K562 (cell line): ENCODE results near the gene DNAH9. TPM values are rescaled to one million over a fixed set of nuclear protein-coding genes. Genes with fewer than 3 reads are reported as not detected.

Experiments used
- ATAC-seq: fragments of 200-7000 bp; cut with Tn5 transposase; 3 replicates; pipeline ENCODE4 v1.9.1; 2020; ENCODE audit warnings: moderate library complexity
- BruUV-seq: library from RNA; stranded (reverse); fragments of 400-500 nt; replicated peaks from 2 replicates; lab custom pipeline; 2021; lab: Mats Ljungman, UMichigan
- CTCF ChIA-PET: fragments of 300-600 bp; formaldehyde crosslinking; extraction: SDS; loops from one replicate; lab custom pipeline; 2021; ENCODE audit warnings: low intra/inter-chr PET ratio; lab: Yijun Ruan, JAX
- POLR2A ChIA-PET: fragments of 300-600, 350-650 bp; sonication (Branson Sonifier 250); formaldehyde crosslinking; extraction: SDS; loops from one replicate; lab custom pipeline; 2021; ENCODE audit warnings: antibody characterized with exemption, inconsistent platforms; lab: Yijun Ruan, JAX
- DNase-seq, 4 experiments: peaks; one replicate each; pipeline versions ENCODE4 v3.0.0 to v3.0.0-alpha.2; 2011 to 2018; ENCODE audit warnings: low spot score in 3 of 4, mixed read lengths in 3 of 4; ENCODE audit errors: extremely low read depth in 1 of 4
- FAIRE-seq: peaks from 2 replicates; lab custom pipeline; 2011; peaks lifted over from hg19 to GRCh38; lab: Jason Lieb, UNC
- H2AFZ ChIP-seq: 2 replicates; pipeline ENCODE4 v1.6.0; 2011; ENCODE audit warnings: low read depth, low read length, control low read depth, inconsistent platforms
- H3K27ac ChIP-seq: fragments of 200-600 bp; 3 replicates; pipeline ENCODE4 v1.8.0; 2011; ENCODE audit warnings: low read depth, mild to moderate bottlenecking, control low read depth, inconsistent platforms, low read length, moderate library complexity, mixed read lengths; ENCODE audit errors: extremely low read depth
- H3K27me3 ChIP-seq, 2 experiments: fragments of 300-600 bp in 1 of 2; 2 replicates in 1 of 2; 3 replicates in 1 of 2; pipeline versions ENCODE4 v1.6.0 to v1.8.0; 2011; ENCODE audit warnings: inconsistent platforms in 2 of 2, low read length in 2 of 2, mild to moderate bottlenecking in 1 of 2, mixed read lengths in 1 of 2, moderate library complexity in 1 of 2; ENCODE audit not compliant: control insufficient read depth in 2 of 2, insufficient read depth in 2 of 2
- H3K36me3 ChIP-seq: fragments of 300-600 bp; 3 replicates; pipeline ENCODE4 v1.8.0; 2011; ENCODE audit warnings: mild to moderate bottlenecking, low read length, inconsistent platforms; ENCODE audit not compliant: control insufficient read depth, insufficient read depth
- H3K4me1 ChIP-seq, 2 experiments: fragments of 200-600 bp in 1 of 2; replicated peaks in 1 of 2; 2 replicates in 1 of 2; 3 replicates in 1 of 2; pipeline versions ENCODE4 v1.5.1 to v1.8.0; 2011; ENCODE audit warnings: inconsistent platforms in 2 of 2, low read length in 2 of 2, mild to moderate bottlenecking in 1 of 2, mixed read lengths in 1 of 2, moderate library complexity in 1 of 2; ENCODE audit not compliant: control insufficient read depth in 2 of 2, insufficient read depth in 2 of 2
- H3K4me2 ChIP-seq: 2 replicates; pipeline ENCODE4 v1.6.1; 2011; ENCODE audit warnings: low read length, control low read depth, inconsistent platforms, mixed read lengths; ENCODE audit not compliant: insufficient read depth
- H3K4me3 ChIP-seq: fragments of 200-600 bp; sonication (generic), shearing (Covaris generic); 2 replicates; pipeline ENCODE4 v1.5.1; 2016; ENCODE audit warnings: control low read depth, inconsistent platforms
- H3K79me2 ChIP-seq: fragments of 200-600 bp; 3 replicates; pipeline ENCODE4 v1.8.0; 2011; ENCODE audit warnings: low read length, inconsistent platforms; ENCODE audit not compliant: control insufficient read depth, insufficient read depth
- H3K9ac ChIP-seq, 2 experiments: 2 replicates each; pipeline versions ENCODE4 v1.6.0 to v1.6.1; 2011; ENCODE audit warnings: low read depth in 2 of 2, low read length in 2 of 2, control low read depth in 1 of 2, inconsistent platforms in 1 of 2, mild to moderate bottlenecking in 1 of 2, mixed read lengths in 1 of 2; ENCODE audit not compliant: insufficient read depth in 1 of 2
- H3K9me1 ChIP-seq: one replicate; pipeline ENCODE4 v1.6.0; 2011; ENCODE audit warnings: inconsistent platforms, mild to moderate bottlenecking, low read length, moderate library complexity; ENCODE audit not compliant: control insufficient read depth, insufficient read depth
- H3K9me3 ChIP-seq: replicated peaks from 2 replicates; pipeline ENCODE4 v1.5.1; 2011; ENCODE audit warnings: low read depth, low read length, inconsistent platforms; ENCODE audit not compliant: control insufficient read depth, insufficient read depth
- H4K20me1 ChIP-seq: replicated peaks from 2 replicates; pipeline ENCODE4 v1.6.1; 2011; ENCODE audit warnings: low read length, inconsistent platforms, mixed read lengths; ENCODE audit not compliant: control insufficient read depth, insufficient read depth
- FOXP1 ChIP-seq: sonication (generic); formaldehyde crosslinking; IDR thresholded peaks from 2 replicates; pipeline ENCODE4 v1.8.0; 2022; ENCODE audit warnings: mild to moderate bottlenecking, missing genetic modification reagents
- HIVEP1 ChIP-seq: fragments of 250-450 bp; sonication (Bioruptor Pico); IDR thresholded peaks from 2 replicates; pipeline ENCODE4 v1.4.0; 2020; ENCODE audit warnings: mild to moderate bottlenecking
- MCM3 ChIP-seq: fragments of 450-650 bp; IDR thresholded peaks from 2 replicates; pipeline ENCODE4 v1.6.1; 2016
- MCM5 ChIP-seq: fragments of 450-650 bp; IDR thresholded peaks from 2 replicates; pipeline ENCODE4 v1.6.1; 2016; ENCODE audit warnings: low read depth
- NCOA2 ChIP-seq, 2 experiments: fragments of 450-650 bp; IDR thresholded peaks; 2 replicates each; pipeline ENCODE4 v1.6.1; 2018; ENCODE audit warnings: mild to moderate bottlenecking in 2 of 2, moderate library complexity in 1 of 2; ENCODE audit not compliant: partially characterized antibody in 2 of 2
- NR2F6 ChIP-seq: fragments of 450-650 bp; formaldehyde crosslinking; IDR thresholded peaks from 2 replicates; pipeline ENCODE4 v1.4.0; 2020; ENCODE audit warnings: mild to moderate bottlenecking
- RCOR1 ChIP-seq, 2 experiments: IDR thresholded peaks; 2 replicates each; pipeline ENCODE4 v1.6.1; 2012; ENCODE audit warnings: low read depth in 2 of 2, low read length in 2 of 2, borderline replicate concordance in 1 of 2, improper control_type of control experiment in 1 of 2
- SMAD2 ChIP-seq: fragments of 150-350 bp; IDR thresholded peaks from 2 replicates; pipeline ENCODE4 v1.6.1; 2014; ENCODE audit warnings: low read depth, mild to moderate bottlenecking, low read length
- SP2 ChIP-seq: IDR thresholded peaks from 2 replicates; pipeline ENCODE4 v1.6.1; 2011; ENCODE audit warnings: mild to moderate bottlenecking, low read depth, low read length, moderate library complexity; ENCODE audit not compliant: poor library complexity, severe bottlenecking; ENCODE audit errors: extremely low read depth
- TCFL5 ChIP-seq: fragments of 250-450 bp; sonication (Bioruptor Pico); conservative IDR thresholded peaks from 2 replicates; pipeline ENCODE4 v1.6.1; 2021; ENCODE audit warnings: mild to moderate bottlenecking, moderate library complexity, matching md5 sums
- ZNF124 ChIP-seq: sonication (generic); formaldehyde crosslinking; IDR thresholded peaks from 2 replicates; pipeline ENCODE4 v1.8.1; 2022; ENCODE audit warnings: missing genetic modification reagents
- ZNF431 ChIP-seq: sonication (generic); formaldehyde crosslinking; IDR thresholded peaks from 2 replicates; pipeline ENCODE4 v1.8.0; 2022; ENCODE audit warnings: mild to moderate bottlenecking, missing genetic modification reagents
- ZNF444 ChIP-seq: fragments of 250-450 bp; sonication (Bioruptor Pico); IDR thresholded peaks from 2 replicates; pipeline ENCODE4 v1.4.0; 2020; ENCODE audit warnings: mild to moderate bottlenecking, moderate library complexity
- whole genome bisulfite sequencing: fragments of 100-300 bp; shearing (Covaris generic); methylation state at CpG from one replicate; pipeline ENCODE4 v1.1.6; 2016; ENCODE audit warnings: low coverage, mixed read lengths; ENCODE audit not compliant: insufficient coverage; ENCODE audit errors: missing lambda C conversion rate; 5-methylcytosine and 5-hydroxymethylcytosine counted together
- in situ Hi-C: fragments of 300-500 bp; cut with MboI; formaldehyde crosslinking; loops from 4 replicates; pipeline ENCODE4 v1.15.0; 2018; ENCODE audit warnings: inconsistent platforms, mixed read lengths
- intact Hi-C: fragments of 100-400 bp; cut with micrococcal nuclease; formaldehyde crosslinking; loops from 2 replicates; pipeline ENCODE4 v1.14.2; 2022
- polyA plus RNA-seq, 8 experiments: library from polyadenylated mRNA; depleted of rRNA in 4 of 8; stranded (reverse) in 5 of 8; unstranded in 3 of 8; fragments of >200 nt; fragmentation: Nextera tagmentation in 2 of 8; fragmentation: Illumina TruSeq in 1 of 8; extraction: Ambion mirVana in 2 of 8; extraction: Trizol in 1 of 8; gene quantifications; 2 replicates each; pipeline versions ENCODE4 v1.2.1 to v1.2.3, GENCODE V29; 2011 to 2014; ENCODE audit warnings: inconsistent platforms in 1 of 8, missing spikeins in 1 of 8
- total RNA-seq, 7 experiments: library from RNA; depleted of rRNA in 6 of 7; stranded (reverse); fragments of >200 nt in 6 of 7; fragmentation: Illumina TruSeq in 2 of 7; extraction: Trizol in 2 of 7; gene quantifications; 2 replicates each; pipeline versions ENCODE4 v1.2.1 to v1.2.3, GENCODE V29; 2011 to 2021; ENCODE audit warnings: low replicate concordance in 1 of 7
- TF ChIP-seq, protein P1 (sequence below): sonication (generic); formaldehyde crosslinking; IDR thresholded peaks from 2 replicates; pipeline ENCODE4 v1.8.0; 2023; ENCODE audit warnings: mild to moderate bottlenecking, missing genetic modification reagents
- TF ChIP-seq, protein P2 (sequence below): fragments of 250-450 bp; sonication (Bioruptor Pico); IDR thresholded peaks from 2 replicates; pipeline ENCODE4 v1.4.0; 2020
- TF ChIP-seq, protein P3 (sequence below): fragments of 250-450 bp; sonication (Bioruptor Pico); IDR thresholded peaks from 2 replicates; pipeline ENCODE4 v1.4.0; 2020; ENCODE audit warnings: mild to moderate bottlenecking

DNAH9 gene
- total and polyA plus RNA-seq, 9 of the 15 experiments (the other 6 are each of a cell fraction or from before 2014, with no cell fraction given) = not detected

DNA sequence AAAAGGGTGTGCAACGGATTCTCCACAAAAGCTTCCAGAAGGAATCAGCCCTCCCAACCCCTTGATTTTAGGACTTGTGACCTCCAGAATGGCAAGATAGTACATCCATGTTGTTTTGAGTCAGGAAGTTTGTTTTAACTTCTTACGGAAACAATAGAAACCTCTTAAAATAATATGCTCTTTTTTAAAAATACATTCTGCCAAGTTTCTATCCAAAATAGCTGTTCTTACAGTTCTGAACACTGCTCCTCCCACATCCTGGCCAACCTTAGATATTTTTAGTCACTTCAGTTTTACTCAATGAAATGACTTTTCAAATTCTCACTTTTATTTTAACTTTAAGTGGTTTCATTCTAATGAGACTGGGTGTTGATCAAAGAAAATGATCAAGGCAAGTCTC, 242.6 kb downstream of the DNAH9 start:
- BruUV-seq = no TSS peak
- CTCF ChIA-PET = no interaction called here
- Histone ChIP-seq H3K9ac (no peak overlapping the region), H3K4me1 (no peaks in the 10 kb centered on the region), H3K27me3 (no peaks in the 10 kb centered on the region; a peak in 1 of 5 replicates), H3K36me3 (no peaks in the 10 kb centered on the region), H4K20me1 (no peaks in the 10 kb centered on the region), H3K27ac (no peak overlapping the region), H3K4me2 (no peak overlapping the region), H3K9me3 (no peaks in the 10 kb centered on the region), H3K4me3 (no peak overlapping the region), H2AFZ (no peak overlapping the region), H3K9me1 (no peaks in the 10 kb centered on the region), H3K79me2 (no peaks in the 10 kb centered on the region)
- ATAC-seq (no peak), FAIRE-seq (no peak), DNase-seq (no peak)
- in situ Hi-C loops = no loop called here
- intact Hi-C loops = no loop called here
- POLR2A ChIA-PET = interaction anchor here (0.6 kb wide), 1 partner anchor 96 kb away, joined by 3 read pairs; no protein-coding TSS in a partner anchor
- WGBS = 0% methylated on average over 2 of the region's 2 CpGs
- no peak for TF ChIP-seq ZNF444 (CRISPR knock-in tag)
- TF ChIP-seq, protein P1, sequence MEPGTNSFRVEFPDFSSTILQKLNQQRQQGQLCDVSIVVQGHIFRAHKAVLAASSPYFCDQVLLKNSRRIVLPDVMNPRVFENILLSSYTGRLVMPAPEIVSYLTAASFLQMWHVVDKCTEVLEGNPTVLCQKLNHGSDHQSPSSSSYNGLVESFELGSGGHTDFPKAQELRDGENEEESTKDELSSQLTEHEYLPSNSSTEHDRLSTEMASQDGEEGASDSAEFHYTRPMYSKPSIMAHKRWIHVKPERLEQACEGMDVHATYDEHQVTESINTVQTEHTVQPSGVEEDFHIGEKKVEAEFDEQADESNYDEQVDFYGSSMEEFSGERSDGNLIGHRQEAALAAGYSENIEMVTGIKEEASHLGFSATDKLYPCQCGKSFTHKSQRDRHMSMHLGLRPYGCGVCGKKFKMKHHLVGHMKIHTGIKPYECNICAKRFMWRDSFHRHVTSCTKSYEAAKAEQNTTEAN (CRISPR knock-in tag) = no peak
- TF ChIP-seq, protein P2, sequence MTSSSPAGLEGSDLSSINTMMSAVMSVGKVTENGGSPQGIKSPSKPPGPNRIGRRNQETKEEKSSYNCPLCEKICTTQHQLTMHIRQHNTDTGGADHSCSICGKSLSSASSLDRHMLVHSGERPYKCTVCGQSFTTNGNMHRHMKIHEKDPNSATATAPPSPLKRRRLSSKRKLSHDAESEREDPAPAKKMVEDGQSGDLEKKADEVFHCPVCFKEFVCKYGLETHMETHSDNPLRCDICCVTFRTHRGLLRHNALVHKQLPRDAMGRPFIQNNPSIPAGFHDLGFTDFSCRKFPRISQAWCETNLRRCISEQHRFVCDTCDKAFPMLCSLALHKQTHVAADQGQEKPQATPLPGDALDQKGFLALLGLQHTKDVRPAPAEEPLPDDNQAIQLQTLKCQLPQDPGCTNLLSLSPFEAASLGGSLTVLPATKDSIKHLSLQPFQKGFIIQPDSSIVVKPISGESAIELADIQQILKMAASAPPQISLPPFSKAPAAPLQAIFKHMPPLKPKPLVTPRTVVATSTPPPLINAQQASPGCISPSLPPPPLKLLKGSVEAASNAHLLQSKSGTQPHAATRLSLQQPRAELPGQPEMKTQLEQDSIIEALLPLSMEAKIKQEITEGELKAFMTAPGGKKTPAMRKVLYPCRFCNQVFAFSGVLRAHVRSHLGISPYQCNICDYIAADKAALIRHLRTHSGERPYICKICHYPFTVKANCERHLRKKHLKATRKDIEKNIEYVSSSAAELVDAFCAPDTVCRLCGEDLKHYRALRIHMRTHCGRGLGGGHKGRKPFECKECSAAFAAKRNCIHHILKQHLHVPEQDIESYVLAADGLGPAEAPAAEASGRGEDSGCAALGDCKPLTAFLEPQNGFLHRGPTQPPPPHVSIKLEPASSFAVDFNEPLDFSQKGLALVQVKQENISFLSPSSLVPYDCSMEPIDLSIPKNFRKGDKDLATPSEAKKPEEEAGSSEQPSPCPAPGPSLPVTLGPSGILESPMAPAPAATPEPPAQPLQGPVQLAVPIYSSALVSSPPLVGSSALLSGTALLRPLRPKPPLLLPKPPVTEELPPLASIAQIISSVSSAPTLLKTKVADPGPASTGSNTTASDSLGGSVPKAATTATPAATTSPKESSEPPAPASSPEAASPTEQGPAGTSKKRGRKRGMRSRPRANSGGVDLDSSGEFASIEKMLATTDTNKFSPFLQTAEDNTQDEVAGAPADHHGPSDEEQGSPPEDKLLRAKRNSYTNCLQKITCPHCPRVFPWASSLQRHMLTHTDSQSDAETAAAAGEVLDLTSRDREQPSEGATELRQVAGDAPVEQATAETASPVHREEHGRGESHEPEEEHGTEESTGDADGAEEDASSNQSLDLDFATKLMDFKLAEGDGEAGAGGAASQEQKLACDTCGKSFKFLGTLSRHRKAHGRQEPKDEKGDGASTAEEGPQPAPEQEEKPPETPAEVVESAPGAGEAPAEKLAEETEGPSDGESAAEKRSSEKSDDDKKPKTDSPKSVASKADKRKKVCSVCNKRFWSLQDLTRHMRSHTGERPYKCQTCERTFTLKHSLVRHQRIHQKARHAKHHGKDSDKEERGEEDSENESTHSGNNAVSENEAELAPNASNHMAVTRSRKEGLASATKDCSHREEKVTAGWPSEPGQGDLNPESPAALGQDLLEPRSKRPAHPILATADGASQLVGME (CRISPR knock-in tag) = no peak
- TF ChIP-seq HIVEP1 (CRISPR knock-in tag) = no peak
- no peak for TF ChIP-seq SMAD2
- no peak for TF ChIP-seq NR2F6 (CRISPR knock-in tag)
- no peak for TF ChIP-seq RCOR1 (IDR thresholded peaks at IDR 0.05; ENCODE audit: borderline replicate concordance in 1 of 2, low read depth in 2 of 2, low read length in 2 of 2)
- TF ChIP-seq MCM5 = no peak
- TF ChIP-seq ZNF431 = no peak
- no peak for TF ChIP-seq ZNF124
- TF ChIP-seq, protein P3, sequence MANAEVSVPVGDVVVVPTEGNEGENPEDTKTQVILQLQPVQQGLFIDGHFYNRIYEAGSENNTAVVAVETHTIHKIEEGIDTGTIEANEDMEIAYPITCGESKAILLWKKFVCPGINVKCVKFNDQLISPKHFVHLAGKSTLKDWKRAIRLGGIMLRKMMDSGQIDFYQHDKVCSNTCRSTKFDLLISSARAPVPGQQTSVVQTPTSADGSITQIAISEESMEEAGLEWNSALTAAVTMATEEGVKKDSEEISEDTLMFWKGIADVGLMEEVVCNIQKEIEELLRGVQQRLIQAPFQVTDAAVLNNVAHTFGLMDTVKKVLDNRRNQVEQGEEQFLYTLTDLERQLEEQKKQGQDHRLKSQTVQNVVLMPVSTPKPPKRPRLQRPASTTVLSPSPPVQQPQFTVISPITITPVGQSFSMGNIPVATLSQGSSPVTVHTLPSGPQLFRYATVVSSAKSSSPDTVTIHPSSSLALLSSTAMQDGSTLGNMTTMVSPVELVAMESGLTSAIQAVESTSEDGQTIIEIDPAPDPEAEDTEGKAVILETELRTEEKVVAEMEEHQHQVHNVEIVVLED (CRISPR knock-in tag) = no peak
- no peak for TF ChIP-seq NCOA2 (IDR thresholded peaks at IDR 0.05; ENCODE audit: partially characterized antibody in 2 of 2)
- TF ChIP-seq TCFL5 (CRISPR knock-in tag) = no peak
- no peak for TF ChIP-seq SP2
- no peak for TF ChIP-seq MCM3
- TF ChIP-seq FOXP1 (CRISPR knock-in tag) = no peak
